ENCODE data around the gene ARHGEF7. TPM values are rescaled to one million over a fixed set of nuclear protein-coding genes. Genes with fewer than 3 reads are reported as not detected.

The ARHGEF7 gene
- total RNA-seq, 4 donors from 2014 or later: 69.9 to 163 (median 102) TPM

- TF ChIP-seq CTCF (IDR thresholded peaks at IDR 0.05): no peak
- no peak for DNase-seq (ENCODE audit: low spot score)
- ATAC-seq (ENCODE audit: low FRiP score): no peak
Observed at GRCh38 chr13:111209613-111210012, 94.5 kb downstream of the ARHGEF7 start.

GRCh38 chr13:111210091-111210490 is 95.0 kb downstream of the ARHGEF7 start:
- peak; percentile 6 for ATAC-seq (ENCODE audit: low FRiP score)
- no peak for DNase-seq (ENCODE audit: low spot score)
- no peak for TF ChIP-seq CTCF (IDR thresholded peaks at IDR 0.05)

GRCh38 chr13:111210544-111211469 is 95.7 kb downstream of the ARHGEF7 start:
- DNase-seq (ENCODE audit: low spot score) (no peak), ATAC-seq (ENCODE audit: low FRiP score) (peak; percentile 75)
- no peak for TF ChIP-seq CTCF (IDR thresholded peaks at IDR 0.05)

GRCh38 chr13:111211789-111212516 is 96.8 kb downstream of the ARHGEF7 start:
- TF ChIP-seq CTCF (IDR thresholded peaks at IDR 0.05): no peak
- ATAC-seq (ENCODE audit: low FRiP score) (no peak), DNase-seq (ENCODE audit: low spot score) (no peak)

- no peak for ATAC-seq (ENCODE audit: low FRiP score)
- no peak for TF ChIP-seq CTCF (IDR thresholded peaks at IDR 0.05)
- DNase-seq (ENCODE audit: low spot score): no peak
Observed at GRCh38 chr13:111212517-111212873, 97.4 kb downstream of the ARHGEF7 start.

- ATAC-seq (ENCODE audit: low FRiP score): no peak
Observed at GRCh38 chr13:111213964-111214726, 99.0 kb downstream of the ARHGEF7 start.

More at GRCh38 chr13:111213964-111214726, 99.0 kb downstream of the ARHGEF7 start:
- TF ChIP-seq CTCF (IDR thresholded peaks at IDR 0.05): no peak
- DNase-seq (ENCODE audit: low spot score): no peak
